Osteocyte (in vitro differentiated cells): ENCODE results near the gene IFT88. TPM values are rescaled to one million over a fixed set of nuclear protein-coding genes. Genes with fewer than 3 reads are reported as not detected.

Experiments
- DNase-seq: peaks from one replicate; pipeline ENCODE4 v3.0.0; 2021; ENCODE audit warnings: mixed read lengths; ENCODE audit not compliant: unreplicated experiment; ENCODE audit errors: extremely low spot score
- H3K27ac Mint-ChIP-seq: one replicate; pipeline ENCODE4 v1.8.0; 2021; ENCODE audit warnings: mild to moderate bottlenecking, mixed read lengths; ENCODE audit not compliant: unreplicated experiment
- H3K27me3 Mint-ChIP-seq: one replicate; pipeline ENCODE4 v1.8.0; 2021; ENCODE audit warnings: mixed read lengths; ENCODE audit not compliant: unreplicated experiment
- H3K36me3 Mint-ChIP-seq: one replicate; pipeline ENCODE4 v1.8.0; 2021; ENCODE audit warnings: mixed read lengths; ENCODE audit not compliant: unreplicated experiment
- H3K4me1 Mint-ChIP-seq: one replicate; pipeline ENCODE4 v1.8.0; 2021; ENCODE audit warnings: mixed read lengths; ENCODE audit not compliant: unreplicated experiment
- H3K4me3 Mint-ChIP-seq: one replicate; pipeline ENCODE4 v1.8.0; 2021; ENCODE audit warnings: mild to moderate bottlenecking, moderate library complexity, mixed read lengths; ENCODE audit not compliant: unreplicated experiment
- H3K9me3 Mint-ChIP-seq: one replicate; pipeline ENCODE4 v1.8.0; 2021; ENCODE audit warnings: mixed read lengths; ENCODE audit not compliant: unreplicated experiment
- total RNA-seq: library from RNA; stranded (reverse); gene quantifications from 2 replicates; pipeline ENCODE4 v1.2.1, GENCODE V29; 2021
- TF ChIP-seq, protein P1 (sequence below): fragments of 200-600 bp; sonication (generic); IDR thresholded peaks from 2 replicates; pipeline ENCODE4 v1.5.0; 2021; ENCODE audit warnings: antibody characterized with exemption, mild to moderate bottlenecking, moderate library complexity

The IFT88 gene
- total RNA-seq, 1 donor from 2014 or later: 13.7 TPM

DNA sequence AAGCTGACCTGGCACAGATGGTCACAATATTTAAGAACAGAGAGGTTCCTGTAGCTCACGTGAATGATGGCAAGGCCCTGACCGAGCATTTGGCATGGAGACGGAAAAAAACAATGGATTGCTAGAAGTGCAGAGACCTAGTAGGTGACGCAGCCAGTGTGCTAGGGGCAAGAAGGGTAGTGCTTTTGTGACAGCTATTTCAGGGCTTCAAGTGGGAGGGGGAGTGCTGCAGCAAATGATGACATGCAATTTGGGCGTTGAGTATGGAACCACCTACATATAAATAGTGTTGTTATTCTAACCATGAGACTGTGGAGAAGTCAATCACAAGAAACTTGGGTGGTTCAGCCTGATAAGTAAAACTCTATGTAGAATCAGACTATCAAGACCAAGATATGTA lies 70.9 kb downstream of the IFT88 start:
- Mint-ChIP-seq H3K27ac (no peak overlapping the region), H3K27me3 (no peaks in the 10 kb centered on the region), H3K9me3 (no peaks in the 10 kb centered on the region), H3K36me3 (peaks cover 4% of the 10 kb centered on the region), H3K4me3 (no peak overlapping the region), H3K4me1 (no peaks in the 10 kb centered on the region)
- no peak for DNase-seq
- TF ChIP-seq, protein P1, sequence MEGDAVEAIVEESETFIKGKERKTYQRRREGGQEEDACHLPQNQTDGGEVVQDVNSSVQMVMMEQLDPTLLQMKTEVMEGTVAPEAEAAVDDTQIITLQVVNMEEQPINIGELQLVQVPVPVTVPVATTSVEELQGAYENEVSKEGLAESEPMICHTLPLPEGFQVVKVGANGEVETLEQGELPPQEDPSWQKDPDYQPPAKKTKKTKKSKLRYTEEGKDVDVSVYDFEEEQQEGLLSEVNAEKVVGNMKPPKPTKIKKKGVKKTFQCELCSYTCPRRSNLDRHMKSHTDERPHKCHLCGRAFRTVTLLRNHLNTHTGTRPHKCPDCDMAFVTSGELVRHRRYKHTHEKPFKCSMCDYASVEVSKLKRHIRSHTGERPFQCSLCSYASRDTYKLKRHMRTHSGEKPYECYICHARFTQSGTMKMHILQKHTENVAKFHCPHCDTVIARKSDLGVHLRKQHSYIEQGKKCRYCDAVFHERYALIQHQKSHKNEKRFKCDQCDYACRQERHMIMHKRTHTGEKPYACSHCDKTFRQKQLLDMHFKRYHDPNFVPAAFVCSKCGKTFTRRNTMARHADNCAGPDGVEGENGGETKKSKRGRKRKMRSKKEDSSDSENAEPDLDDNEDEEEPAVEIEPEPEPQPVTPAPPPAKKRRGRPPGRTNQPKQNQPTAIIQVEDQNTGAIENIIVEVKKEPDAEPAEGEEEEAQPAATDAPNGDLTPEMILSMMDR: no peak

DNA sequence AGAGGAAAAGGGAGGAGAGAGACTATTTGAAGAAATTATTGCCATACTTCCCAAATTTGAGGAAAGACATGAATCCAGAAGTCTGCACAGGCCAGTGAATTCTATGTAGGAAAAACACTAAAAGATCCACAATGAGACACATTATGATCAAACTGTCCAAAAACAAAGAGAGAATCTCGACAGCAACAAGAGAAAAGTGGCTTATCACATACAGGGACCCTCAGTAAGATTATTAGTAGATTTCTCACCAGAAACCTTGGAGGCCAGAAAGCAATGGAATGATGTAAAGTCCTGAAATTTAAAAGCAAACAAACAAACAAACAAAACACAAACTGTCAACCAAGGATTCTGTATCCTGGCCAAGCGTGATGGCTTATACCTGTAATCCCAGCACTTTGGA lies 80.8 kb downstream of the IFT88 start:
- Mint-ChIP-seq H3K27ac (no peak overlapping the region), H3K27me3 (no peaks in the 10 kb centered on the region), H3K36me3 (peaks cover 29% of the 10 kb centered on the region), H3K4me1 (peaks cover 4% of the 10 kb centered on the region), H3K4me3 (no peak overlapping the region), H3K9me3 (peaks cover 28% of the 10 kb centered on the region)
- TF ChIP-seq, protein P1: no peak
- no peak for DNase-seq

DNA sequence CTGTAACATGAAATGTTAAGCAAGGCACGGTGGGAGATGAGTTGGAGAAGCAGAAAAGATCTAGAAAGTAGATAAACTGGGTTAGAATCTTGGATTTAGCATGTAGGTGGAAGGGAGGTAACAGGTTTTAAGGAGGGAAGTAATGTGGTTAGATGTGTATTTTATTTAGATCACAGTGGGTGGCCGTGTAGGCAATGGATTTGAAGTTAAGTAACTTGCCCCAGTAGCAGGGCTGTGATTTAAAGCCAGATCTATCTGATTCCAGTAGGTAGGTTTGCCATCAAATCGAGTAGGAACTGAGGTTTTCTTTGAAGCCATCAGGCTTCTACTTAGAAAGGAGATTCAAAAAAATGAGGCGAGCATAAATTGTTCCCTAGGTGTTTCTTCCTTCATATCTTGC lies 86.0 kb downstream of the IFT88 start:
- Mint-ChIP-seq H3K27ac (no peak overlapping the region), H3K9me3 (peaks cover 14% of the 10 kb centered on the region), H3K4me1 (peaks cover 25% of the 10 kb centered on the region), H3K36me3 (peaks cover 13% of the 10 kb centered on the region), H3K4me3 (no peak overlapping the region), H3K27me3 (no peaks in the 10 kb centered on the region)
- TF ChIP-seq, protein P1: no peak
- no peak for DNase-seq

DNA sequence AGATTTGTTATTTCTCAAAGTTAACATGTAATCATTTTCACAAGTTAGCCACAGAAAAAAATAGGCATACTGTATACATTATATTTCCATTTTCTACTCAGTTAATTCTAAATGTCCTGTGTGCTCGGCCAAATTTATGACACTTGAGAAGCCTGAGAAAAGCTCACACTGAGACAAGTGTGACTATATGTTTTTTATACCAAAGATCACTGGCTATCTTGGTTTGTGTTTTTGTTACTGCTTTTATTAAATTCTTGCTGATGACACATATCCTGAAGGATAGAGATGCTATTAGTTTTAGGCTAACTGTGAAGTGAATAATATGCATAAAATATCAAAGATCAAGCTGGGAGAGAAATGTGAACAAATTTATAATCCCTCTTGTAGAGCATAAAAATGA lies 87.2 kb downstream of the IFT88 start:
- peak overlapping the region; percentile 79 for H3K27ac Mint-ChIP-seq
- no peak for DNase-seq
- H3K9me3 Mint-ChIP-seq: peaks cover 8% of the 10 kb centered on the region

DNA sequence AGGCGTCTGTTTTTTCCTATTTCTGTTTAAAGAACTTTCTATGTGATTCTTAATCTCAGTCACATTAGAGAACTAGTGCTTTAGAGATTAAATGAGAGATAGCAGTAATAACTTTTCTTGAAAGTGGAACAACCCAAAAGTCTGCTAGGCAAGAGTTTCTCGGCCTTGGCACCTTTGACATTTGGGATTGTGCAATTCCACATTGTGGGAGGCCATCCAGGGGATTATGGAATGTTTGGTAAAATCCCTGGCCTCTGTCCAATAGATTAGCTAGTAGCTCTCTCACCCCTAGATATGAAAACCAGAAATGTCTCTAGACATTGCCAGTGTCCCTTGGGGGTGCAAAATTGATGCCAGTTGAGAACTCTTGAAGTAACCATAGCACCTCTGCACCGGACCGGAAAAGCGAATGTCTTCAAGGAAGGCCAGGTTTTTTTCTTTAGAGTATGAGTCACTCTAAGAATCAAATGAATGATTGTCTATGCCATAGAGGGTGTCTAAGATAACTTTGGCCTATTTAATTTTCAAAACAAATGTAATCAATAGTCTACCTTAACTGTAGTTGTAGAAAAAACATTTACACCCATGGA lies 91.6 kb downstream of the IFT88 start:
- no peak for DNase-seq
- no peaks in the 10 kb centered on the region for H3K27me3 Mint-ChIP-seq
- TF ChIP-seq, protein P1: no peak

More for the DNA sequence above, 87.2 kb downstream of the IFT88 start:
- peak overlapping the region; percentile 24 for H3K4me3 Mint-ChIP-seq
- peaks cover 25% of the 10 kb centered on the region for H3K4me1 Mint-ChIP-seq
- TF ChIP-seq, protein P1: no peak
- no peaks in the 10 kb centered on the region for H3K27me3 Mint-ChIP-seq
- H3K36me3 Mint-ChIP-seq: peaks cover 15% of the 10 kb centered on the region

More for the DNA sequence above, 91.6 kb downstream of the IFT88 start:
- no peaks in the 10 kb centered on the region for H3K9me3 Mint-ChIP-seq
- H3K36me3 Mint-ChIP-seq: peaks cover 9% of the 10 kb centered on the region
- no peak overlapping the region for H3K27ac Mint-ChIP-seq
- peaks cover 13% of the 10 kb centered on the region for H3K4me1 Mint-ChIP-seq
- H3K4me3 Mint-ChIP-seq: no peak overlapping the region
